Right hindlimb (tissue), 1 donor: ENCODE measurements around the gene STK11.

Source experiments
- DNase-seq: peaks from one replicate; pipeline ENCODE4 v3.0.0-alpha.2; 2018

The STK11 gene

DNA sequence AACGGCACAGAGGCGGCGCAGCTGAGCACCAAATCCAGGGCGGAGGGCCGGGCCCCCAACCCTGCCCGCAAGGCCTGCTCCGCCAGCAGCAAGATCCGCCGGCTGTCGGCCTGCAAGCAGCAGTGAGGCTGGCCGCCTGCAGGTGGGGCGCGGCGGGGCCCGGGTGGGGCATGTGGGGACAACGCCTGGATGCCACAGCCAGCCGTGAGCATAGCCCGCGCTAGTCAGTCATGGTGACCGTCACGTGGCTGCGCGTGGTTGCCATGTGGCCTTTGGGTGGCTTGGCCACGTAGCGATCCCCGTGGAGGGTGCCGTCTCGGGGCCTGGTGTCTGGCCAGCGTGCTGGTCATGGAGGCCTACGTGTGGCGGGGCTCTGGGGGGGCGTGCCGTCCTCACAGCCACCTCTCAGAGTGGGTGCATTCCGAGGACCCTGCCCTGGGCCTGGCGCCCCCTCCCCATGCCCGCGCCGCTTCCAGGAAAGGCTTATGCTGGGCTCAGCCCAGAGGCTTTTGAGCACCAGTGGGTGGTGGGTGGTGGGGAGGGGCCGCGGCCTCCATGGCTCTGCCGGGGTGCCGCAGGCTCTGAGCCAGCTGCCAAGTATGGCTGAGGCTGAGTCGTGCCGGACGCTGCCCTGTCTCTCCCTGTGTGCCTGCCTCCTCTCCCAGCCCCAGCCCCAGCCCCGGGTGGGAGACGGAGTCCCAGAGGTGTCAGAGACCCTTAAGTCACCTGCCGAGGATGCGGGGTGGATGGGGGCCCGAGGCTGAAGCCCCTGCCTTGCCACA lies 21.1 kb downstream of the STK11 start:
- no peak for DNase-seq

GRCh38 chr19:1227304-1228054 lies 21.9 kb downstream of the STK11 start:
- DNase-seq: no peak

- no peak for DNase-seq
These were observed 22.8 kb downstream of the STK11 start for GRCh38 chr19:1228161-1228957.

DNA sequence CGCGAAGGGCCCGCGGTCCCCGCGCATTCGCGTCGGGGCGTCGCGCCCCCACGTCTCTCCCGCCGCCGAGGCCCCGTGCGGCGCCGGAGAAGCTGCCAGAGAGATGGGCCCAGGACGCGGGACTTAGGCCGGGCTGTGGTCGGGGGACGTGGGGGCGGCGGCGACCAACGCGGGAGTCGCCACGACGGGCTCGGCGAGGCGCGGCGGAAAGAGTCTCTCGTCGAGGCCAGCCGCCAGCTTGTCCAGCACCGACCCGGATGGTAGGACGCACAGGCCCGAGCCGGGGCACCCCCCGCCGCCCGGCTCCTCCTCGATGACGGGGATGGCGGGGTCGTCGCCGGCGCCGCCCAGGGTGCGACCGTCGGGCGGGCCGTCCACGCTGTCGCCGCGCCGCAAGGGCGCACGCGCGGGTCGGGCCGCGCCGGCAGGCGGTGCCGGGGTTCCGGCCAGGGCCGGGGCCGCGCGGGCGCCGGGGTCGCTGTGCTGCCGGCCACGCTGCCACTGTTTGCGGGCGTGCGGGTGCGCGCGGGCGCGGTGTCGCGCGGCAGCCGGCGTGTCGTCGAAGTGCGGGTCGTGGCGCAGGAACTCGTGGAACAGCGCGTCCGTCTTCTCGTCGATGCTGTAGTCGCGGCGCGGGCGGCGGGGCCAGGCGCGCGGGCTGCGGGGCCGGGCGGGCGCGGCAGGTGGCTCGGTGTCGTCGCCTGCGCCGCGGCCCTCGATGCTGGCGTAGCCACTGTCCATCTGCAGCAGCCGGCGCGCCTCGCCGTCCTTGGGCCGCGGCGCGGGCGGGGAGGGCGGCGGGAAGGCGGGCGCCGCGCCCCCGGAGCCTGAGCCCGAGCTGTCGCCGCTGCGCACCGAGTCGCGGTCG lies 23.7 kb downstream of the STK11 start:
- DNase-seq: no peak

GRCh38 chr19:1229924-1230782 lies 24.6 kb downstream of the STK11 start:
- DNase-seq: no peak

DNA sequence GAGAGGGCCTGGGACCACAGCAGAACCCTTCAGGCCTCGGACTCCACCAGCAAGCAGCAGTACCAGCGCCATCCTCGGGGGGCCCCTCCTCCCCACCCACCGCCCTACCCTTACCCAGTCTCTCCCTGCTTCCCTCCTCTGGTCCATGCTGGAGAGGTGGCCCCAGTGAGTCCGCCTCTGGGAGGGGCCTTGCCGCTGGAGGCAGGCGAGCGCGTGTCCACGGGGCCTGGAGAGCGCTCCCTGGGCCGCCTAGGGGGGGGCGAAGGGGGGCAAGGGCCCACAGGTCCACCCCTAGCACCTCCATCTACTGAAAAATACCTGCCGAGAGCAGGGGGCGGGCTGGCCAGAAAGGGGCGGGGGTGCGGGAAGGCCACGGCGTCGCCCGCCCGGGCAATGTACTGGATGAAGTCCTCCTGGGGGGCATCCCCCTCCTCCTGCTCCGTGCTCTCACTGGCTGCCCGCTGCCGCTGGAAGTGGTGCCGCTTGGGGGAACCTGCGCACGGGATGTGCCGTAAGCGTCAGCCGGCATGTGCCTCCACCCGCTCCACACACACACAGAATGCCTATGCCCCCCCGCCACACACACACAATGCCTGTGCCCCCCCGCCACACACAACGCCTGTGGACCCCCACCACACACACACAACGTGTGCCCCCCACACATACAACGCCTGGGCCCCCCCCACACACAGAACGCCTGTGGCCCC lies 25.4 kb downstream of the STK11 start:
- no peak for DNase-seq

DNA sequence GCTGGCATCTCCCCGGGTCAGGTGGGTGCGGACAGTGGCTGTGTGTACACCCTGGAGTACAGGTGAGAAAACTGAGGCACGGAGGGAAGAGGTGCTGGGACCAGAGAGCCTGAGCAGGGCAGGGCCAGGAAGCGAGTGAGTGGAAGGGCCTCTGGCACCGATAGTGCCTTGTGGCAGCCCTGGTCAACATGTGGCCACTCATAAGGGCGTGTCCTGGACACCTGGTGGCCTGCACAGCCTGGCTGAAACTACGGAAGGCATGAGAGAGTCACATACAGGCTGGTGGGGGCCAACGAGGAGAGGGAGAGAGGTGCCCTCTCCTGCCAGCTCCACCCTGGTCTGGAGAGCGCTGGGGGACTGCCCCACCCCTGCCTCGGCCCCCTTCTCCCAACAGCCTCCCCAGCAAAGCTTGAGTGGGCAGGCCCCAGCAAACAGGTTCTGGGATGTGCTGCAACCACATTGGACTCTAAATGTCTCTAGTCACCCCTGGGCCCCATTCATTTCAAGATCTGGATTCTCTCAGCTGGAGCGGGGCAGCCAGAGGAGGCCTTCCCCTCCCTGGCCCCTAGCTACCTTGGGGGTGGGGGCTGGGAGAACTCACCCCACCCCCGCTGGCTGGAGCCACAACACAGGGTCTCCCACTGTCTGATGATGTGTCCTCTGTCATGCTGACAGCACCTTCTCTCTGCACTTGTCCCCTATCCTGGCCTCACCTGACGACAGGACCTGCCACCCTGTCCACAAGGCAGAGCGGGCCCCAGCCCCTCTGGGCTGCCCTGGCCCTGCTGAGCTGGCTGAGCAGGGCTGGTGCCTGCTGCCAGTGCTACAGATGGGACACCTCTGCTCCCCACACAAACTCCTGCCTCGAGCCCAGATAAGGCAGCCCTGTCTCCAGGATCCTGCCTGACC lies 26.4 kb downstream of the STK11 start:
- no peak for DNase-seq

GRCh38 chr19:1232652-1233072 lies 27.1 kb downstream of the STK11 start:
- DNase-seq: no peak

DNA sequence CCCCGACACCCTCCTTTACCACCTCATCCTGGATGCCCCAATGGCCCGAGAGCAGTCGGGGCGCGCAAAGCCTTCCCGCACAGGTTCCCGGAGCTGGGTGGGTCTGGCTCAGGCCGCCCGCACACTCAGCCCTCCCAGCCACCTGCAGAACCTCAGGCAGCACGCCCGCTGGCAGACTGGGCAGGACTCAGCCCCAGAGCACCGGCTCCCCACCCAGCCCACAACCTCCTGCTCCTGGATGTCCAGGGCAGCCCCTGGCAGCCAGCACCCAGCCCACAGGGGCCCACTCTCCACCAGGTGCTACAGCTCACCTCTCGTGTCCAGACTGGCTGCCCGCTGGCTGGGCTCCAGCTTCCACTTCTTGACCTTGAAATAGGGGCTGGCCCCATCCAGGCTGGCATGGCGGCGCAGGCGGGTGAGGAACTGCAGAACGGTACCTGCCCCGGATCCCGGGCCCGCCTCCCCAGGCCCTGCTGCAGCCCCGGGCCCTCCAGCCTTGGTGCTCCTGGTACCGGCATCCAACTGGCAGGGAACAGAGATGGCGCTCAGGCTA lies 27.6 kb downstream of the STK11 start:
- DNase-seq: no peak

- no peak for DNase-seq
These were observed 28.7 kb downstream of the STK11 start for GRCh38 chr19:1234051-1234954.

- DNase-seq: no peak
These were observed 29.4 kb downstream of the STK11 start for GRCh38 chr19:1234955-1235380.

GRCh38 chr19:1235625-1236538 lies 30.3 kb downstream of the STK11 start:
- no peak for DNase-seq

GRCh38 chr19:1236576-1236975 lies 31.0 kb downstream of the STK11 start:
- DNase-seq: no peak

DNA sequence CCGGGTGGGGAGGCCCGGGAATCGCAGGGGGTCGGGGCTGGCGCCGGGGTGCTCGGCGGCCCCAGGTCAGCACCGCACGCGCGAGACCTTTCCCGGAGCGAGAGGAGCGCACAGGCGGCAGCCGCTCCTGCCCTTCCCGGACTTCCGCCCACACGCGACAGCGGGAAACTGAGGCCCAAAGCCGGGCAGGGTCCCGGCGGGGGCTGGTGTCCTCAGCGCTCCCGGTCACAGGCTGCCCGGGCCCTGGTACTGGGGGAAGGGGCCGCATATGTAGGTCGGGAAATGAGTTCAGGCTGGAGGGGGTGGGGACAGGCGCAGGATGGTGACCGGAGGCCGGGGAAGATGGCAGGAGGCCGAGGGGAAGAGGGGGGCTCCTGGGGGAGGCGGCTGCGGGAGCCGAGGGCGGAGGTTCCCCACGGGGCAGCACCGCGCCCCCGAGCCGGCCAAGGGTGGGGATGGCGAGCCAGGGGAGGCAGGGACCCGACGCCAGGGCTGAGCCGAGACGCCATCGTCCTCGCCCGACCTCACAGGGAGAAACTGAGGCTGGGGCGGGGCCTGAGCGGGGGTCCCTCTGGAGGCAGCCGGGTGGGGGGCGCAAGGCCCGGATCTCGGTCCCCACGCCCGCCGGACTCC lies 31.6 kb downstream of the STK11 start:
- DNase-seq: no peak

GRCh38 chr19:1237754-1238368 lies 32.3 kb downstream of the STK11 start, which contains the start of gene CBARP:
Gene CBARP, minus strand, starts transcription at chr19:1238005. Its CDS starts 1,905 bp downstream, at chr19:1236100.
- DNase-seq: no peak
